T-helper 1 cell (primary cell): Measurements from ENCODE around the gene CXCR4.

Experiments
- DNase-seq, 5 donors: peaks; one replicate each; pipeline ENCODE4 v3.0.0-alpha.2; 2012 to 2020

The CXCR4 gene

DNA sequence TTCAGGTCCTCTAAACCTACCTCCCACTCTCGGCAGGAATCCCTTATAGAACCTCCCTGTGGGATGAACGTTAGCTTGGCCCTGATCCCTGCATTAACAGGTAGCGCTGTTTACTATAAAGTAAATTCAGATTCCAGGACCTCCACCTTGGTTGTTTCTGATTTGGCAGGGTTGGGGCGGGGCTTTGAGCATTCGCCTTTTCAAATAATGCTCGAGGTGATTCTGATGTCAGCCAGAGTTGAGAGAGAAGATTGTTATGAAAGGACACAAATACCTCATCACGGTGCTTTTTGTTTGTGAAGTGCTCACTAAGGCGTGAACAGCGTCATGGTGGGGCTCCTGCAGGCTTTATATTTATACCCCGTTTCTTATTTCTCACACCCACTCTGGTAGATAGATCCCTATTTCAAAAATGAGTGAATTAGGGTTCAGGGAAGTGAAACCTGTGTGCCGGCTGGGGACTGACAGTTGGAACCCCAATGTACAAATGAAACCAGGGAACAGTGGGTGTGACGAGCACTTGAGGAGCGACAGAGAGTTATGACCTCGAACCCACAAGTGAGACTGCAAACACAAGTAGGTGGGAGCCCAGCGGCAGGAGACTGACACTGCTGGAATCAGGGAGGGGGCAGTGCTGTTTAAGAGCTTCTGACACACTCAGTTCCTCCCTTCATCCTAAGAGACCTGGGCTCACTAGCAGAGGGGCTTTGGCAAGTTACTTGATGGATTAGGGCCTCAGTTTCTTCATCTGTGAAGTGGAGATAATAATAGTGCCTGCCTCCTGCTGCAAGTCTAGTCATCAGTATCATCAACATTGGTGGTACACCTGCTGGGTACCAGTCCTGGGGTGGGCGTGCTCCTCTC, 14.2 kb upstream of the CXCR4 start:
- DNase-seq: peak; percentile 36 to 72 (median 65)

GRCh38 chr2:136131484-136131960, 13.6 kb upstream of the CXCR4 start:
- DNase-seq: peak in 4 of 5 donors; percentile 42 to 65 (median 52)

GRCh38 chr2:136130511-136130910, 12.6 kb upstream of the CXCR4 start:
- no peak for DNase-seq

DNA sequence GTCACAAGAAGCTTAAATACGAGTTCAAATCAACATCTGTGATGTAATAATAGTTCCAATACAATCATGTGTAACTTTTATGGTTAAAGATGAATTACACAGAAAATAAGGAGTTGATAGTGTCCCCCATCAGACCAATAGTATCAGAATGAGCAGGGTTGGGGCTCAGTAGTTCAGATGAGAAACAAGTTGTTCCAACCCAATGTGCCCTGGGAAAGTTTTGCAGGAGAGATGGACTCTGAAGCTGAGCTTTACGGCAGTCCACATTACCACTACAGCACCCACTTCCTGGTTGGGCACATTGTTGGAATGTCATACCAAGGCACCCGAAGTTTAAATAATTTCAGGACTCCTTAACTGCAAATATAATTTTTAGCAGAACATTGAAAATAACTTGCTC, 12.1 kb upstream of the CXCR4 start:
- DNase-seq: no peak

- DNase-seq: peak in 4 of 5 donors; percentile 38 to 77 (median 43)
Measured at GRCh38 chr2:136129601-136130000, 11.7 kb upstream of the CXCR4 start.

DNA sequence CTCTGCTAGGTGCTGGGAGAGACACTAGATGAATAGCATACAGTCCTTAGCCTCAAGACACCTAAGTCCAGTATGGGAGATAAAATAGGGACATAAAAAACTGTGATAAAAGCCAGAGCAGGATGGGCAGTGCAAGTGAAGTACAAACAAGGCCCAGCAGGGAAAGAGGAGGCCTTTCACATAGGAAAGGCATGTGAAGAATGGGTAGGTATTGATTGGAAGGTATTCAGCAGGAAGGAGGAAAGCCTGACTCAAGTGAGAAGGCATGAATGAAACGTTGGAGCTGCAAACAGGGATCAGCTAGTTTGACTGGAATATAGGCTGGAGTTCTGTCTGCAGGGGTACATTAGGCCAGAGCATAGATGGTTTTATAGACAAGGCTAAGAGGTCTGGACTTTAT, 11.0 kb upstream of the CXCR4 start:
- no peak for DNase-seq

DNA sequence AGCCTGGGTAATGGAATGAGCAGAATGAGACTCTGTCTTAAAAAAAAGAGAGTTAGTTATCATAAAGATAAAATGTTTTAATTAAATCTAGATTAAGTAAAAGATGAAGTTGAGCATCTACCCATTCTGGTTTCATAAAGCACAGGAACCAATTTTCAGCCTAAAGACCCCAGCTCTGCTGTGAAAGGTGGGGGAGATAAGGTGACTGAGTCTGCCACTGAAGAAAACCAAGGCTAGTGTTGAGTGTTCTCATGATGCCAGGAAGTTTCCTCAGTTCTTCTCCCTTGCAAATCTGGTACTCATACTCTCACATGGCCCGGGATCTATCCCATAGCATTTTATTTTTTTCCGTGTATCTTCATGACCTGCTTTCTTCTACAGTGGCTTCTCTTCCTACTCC, 10.4 kb upstream of the CXCR4 start:
- no peak for DNase-seq

GRCh38 chr2:136127356-136127755, 9.4 kb upstream of the CXCR4 start:
- no peak for DNase-seq

DNA sequence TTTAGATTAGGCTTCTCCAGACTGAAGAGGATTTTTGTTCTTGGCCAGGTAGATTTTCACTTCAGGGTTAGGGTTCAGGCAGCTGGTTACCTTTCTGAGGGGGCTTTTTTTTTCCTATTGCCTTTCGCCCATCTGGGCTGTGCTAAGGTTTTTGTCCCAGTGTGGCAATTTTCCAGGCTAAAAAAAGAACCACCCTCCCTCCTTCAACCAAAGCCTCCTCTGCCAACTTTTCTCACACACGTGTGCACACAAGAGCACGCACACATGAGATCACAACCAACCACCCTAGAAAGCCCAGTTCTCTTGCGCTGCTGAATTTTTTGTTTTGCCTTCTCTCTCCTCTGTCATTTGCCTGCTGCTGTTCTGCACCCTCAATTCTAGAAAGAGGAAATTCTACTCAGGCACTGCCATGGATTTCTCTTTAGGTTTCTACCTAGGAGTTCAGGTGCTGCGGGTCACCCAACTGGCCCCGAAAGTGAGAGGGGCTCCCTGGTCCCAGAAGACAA, 8.5 kb upstream of the CXCR4 start:
- no peak for DNase-seq

- DNase-seq: no peak
Measured at GRCh38 chr2:136126021-136126420, 8.1 kb upstream of the CXCR4 start.

GRCh38 chr2:136125236-136125635, 7.3 kb upstream of the CXCR4 start:
- DNase-seq: no peak

GRCh38 chr2:136124805-136125204, 6.9 kb upstream of the CXCR4 start:
- DNase-seq: no peak

DNA sequence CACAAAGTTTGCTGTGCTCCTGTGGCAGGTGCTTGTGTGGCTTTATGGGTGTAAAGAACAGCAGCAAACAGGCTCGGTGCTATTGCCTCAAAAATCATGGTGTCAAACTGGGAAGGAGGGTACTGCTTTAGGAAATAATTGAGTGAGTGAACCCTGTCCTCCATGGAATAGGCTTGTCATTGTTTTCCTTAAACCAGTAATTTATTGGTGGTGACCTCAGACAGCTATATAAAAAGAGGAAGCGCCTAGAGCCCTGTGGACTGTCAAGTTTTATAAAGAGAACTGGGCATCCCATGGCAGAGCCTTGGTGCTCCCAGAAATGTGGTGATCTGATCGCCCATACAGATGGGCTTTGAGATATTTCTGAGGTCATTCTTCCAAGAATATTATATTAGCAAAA, 4.7 kb upstream of the CXCR4 start:
- no peak for DNase-seq

- no peak for DNase-seq
Measured at GRCh38 chr2:136121204-136121910, 3.4 kb upstream of the CXCR4 start.

GRCh38 chr2:136119717-136120675, 2.0 kb upstream of the CXCR4 start:
- DNase-seq: no peak

DNA sequence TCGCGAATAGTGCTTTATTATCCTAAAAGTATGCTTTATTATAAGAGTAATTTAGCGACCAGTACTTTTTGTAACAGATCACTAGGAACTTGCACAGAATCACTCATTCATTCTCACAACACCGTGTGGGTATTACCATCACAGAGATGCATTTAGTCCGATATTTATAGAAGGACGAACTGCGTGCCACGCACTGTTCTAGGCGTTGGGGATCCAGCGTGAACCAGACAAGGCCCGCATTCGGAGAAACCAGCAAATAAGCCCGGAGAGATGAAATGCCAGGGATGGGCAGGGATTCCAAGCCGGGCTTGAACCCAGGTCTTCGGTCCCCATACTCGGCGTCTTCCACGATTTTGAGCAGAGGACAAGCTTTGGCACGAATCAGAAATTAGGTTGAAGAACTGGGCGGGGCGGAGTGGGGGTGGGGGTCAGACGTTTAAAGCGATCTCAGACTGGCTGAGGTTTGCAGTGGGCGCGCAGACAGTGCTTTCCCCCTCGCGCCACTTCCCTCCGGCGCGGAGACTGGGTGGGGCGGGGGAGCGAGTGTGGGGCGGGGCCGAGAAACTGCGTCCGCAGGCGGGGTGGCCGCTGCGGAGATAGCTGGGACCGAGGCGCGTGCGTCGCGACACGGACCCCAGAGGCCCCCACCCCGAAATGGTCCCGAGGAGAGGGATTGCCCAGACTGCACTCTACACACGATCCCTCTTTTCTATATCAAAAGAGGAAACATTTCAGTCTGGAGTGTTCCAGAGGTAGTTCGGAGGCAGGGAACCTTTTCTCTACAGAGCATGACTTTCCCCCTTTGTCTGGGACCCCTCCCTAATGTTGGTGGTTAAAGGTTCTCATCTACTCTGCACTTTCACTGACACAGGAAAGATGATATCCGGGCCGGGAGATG, 1.1 kb upstream of the CXCR4 start:
- peak; percentile 76 to 84 (median 80) for DNase-seq

GRCh38 chr2:136117391-136117841, 533 bp downstream of the CXCR4 start:
- DNase-seq: peak in 4 of 5 donors; percentile 26 to 71 (median 44)

- DNase-seq: peak; percentile 55 to 80 (median 68)
Measured at GRCh38 chr2:136116813-136117390, 1.0 kb downstream of the CXCR4 start.

GRCh38 chr2:136116151-136116812, 1.7 kb downstream of the CXCR4 start:
- peak; percentile 69 to 81 (median 78) for DNase-seq

DNA sequence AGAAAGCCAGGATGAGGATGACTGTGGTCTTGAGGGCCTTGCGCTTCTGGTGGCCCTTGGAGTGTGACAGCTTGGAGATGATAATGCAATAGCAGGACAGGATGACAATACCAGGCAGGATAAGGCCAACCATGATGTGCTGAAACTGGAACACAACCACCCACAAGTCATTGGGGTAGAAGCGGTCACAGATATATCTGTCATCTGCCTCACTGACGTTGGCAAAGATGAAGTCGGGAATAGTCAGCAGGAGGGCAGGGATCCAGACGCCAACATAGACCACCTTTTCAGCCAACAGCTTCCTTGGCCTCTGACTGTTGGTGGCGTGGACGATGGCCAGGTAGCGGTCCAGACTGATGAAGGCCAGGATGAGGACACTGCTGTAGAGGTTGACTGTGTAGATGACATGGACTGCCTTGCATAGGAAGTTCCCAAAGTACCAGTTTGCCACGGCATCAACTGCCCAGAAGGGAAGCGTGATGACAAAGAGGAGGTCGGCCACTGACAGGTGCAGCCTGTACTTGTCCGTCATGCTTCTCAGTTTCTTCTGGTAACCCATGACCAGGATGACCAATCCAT, 2.7 kb downstream of the CXCR4 start:
- DNase-seq: no peak
